HCT116 (cell line): ENCODE measurements around the gene PAPPA2. TPM values are rescaled to one million over a fixed set of nuclear protein-coding genes. Genes with fewer than 3 reads are reported as not detected.

ENCODE experiments used
- ATAC-seq: fragments of 200-7000 bp; cut with Tn5 transposase; 2 replicates; pipeline ENCODE4 v1.9.1; 2020; ENCODE audit warnings: mild to moderate bottlenecking, moderate library complexity
- BruUV-seq: library from RNA; stranded (reverse); fragments of 400-500 nt; replicated peaks from 2 replicates; lab custom pipeline; 2021; lab: Mats Ljungman, UMichigan
- CTCF ChIA-PET: fragments of 300-600 bp; sonication (Branson Sonifier 250); formaldehyde crosslinking; loops from one replicate; lab custom pipeline; 2021; ENCODE audit warnings: antibody characterized with exemption; lab: Charles Lee
- POLR2A ChIA-PET: fragments of 300-600, 350-600 bp; sonication (Branson Sonifier 250); formaldehyde crosslinking; loops from one replicate; lab custom pipeline; 2021; ENCODE audit warnings: antibody characterized with exemption; lab: Charles Lee
- RAD21 ChIA-PET, 2 experiments: fragments of 300-600 bp; sonication (Branson Sonifier 250); formaldehyde crosslinking; loops; one replicate each; lab custom pipeline; 2023; ENCODE audit warnings: low total read pairs in 2 of 2; ENCODE audit not compliant: uncharacterized antibody in 2 of 2, unreplicated experiment in 2 of 2, low non-redundant PET in 1 of 2; lab: Charles Lee
- DNase-seq: peaks from one replicate; pipeline ENCODE4 v3.0.0-alpha.2; 2010; ENCODE audit warnings: low read depth, low spot score
- H2AFZ ChIP-seq: fragments of 200-600 bp; shearing (Covaris generic), sonication (generic); 2 replicates; pipeline ENCODE4 v1.6.1; 2017; ENCODE audit warnings: low read depth, mixed run types, mixed read lengths, antibody characterized with exemption, low read length; ENCODE audit not compliant: poor library complexity, severe bottlenecking
- H3K27ac ChIP-seq: 2 replicates; pipeline ENCODE4 v1.5.1; 2012; ENCODE audit warnings: low read depth, low read length
- H3K27me3 ChIP-seq: fragments of 200-600 bp; sonication (generic); 2 replicates; pipeline ENCODE4 v1.6.1; 2016; ENCODE audit warnings: mixed run types, low read length, mixed read lengths; ENCODE audit not compliant: insufficient read depth
- H3K36me3 ChIP-seq, 2 experiments: fragments of 200-500 bp in 1 of 2; fragments of 200-600 bp in 1 of 2; sonication (Bioruptor generic) in 1 of 2; sonication (generic) in 1 of 2; 2 replicates each; pipeline versions ENCODE4 v1.5.1 to v1.6.1; 2014 to 2016; ENCODE audit warnings: low read length in 2 of 2, inconsistent platforms in 1 of 2, mixed read lengths in 1 of 2, mixed run types in 1 of 2; ENCODE audit not compliant: insufficient read depth in 2 of 2, control insufficient read depth in 1 of 2
- H3K4me1 ChIP-seq, 2 experiments: fragments of 200-600 bp in 1 of 2; sonication (generic) in 1 of 2; 2 replicates each; pipeline versions ENCODE4 v1.5.1 to v1.6.1; 2012 to 2017; ENCODE audit warnings: low read length in 2 of 2, inconsistent platforms in 1 of 2, mild to moderate bottlenecking in 1 of 2, mixed read lengths in 1 of 2, mixed run types in 1 of 2, moderate library complexity in 1 of 2; ENCODE audit not compliant: insufficient read depth in 2 of 2, control insufficient read depth in 1 of 2
- H3K4me2 ChIP-seq: fragments of 200-600 bp; sonication (generic); 2 replicates; pipeline ENCODE4 v1.6.1; 2017; ENCODE audit warnings: mixed run types, low read length, mixed read lengths
- H3K4me3 ChIP-seq, 2 experiments: fragments of 200-600 bp in 1 of 2; sonication (generic) in 1 of 2; replicated peaks in 1 of 2; 2 replicates each; pipeline ENCODE4 v1.5.1; 2011 to 2016; ENCODE audit warnings: low read length in 2 of 2, control low read depth in 1 of 2, low read depth in 1 of 2, mild to moderate bottlenecking in 1 of 2, mixed read lengths in 1 of 2, mixed run types in 1 of 2
- H3K79me2 ChIP-seq: fragments of 200-600 bp; sonication (generic); 2 replicates; pipeline ENCODE4 v1.6.1; 2017; ENCODE audit warnings: mild to moderate bottlenecking, mixed run types, low read length, moderate library complexity, mixed read lengths; ENCODE audit not compliant: insufficient read depth
- H3K9ac ChIP-seq: fragments of 200-600 bp; sonication (generic); 2 replicates; pipeline ENCODE4 v1.6.1; 2016; ENCODE audit warnings: low read length, mixed read lengths
- H3K9me2 ChIP-seq: fragments of 200-600 bp; sonication (generic), shearing (Covaris generic); 2 replicates; pipeline ENCODE4 v1.6.1; 2017; ENCODE audit warnings: mixed run types, mild to moderate bottlenecking, moderate library complexity; ENCODE audit not compliant: insufficient read depth
- H3K9me3 ChIP-seq, 2 experiments: fragments of 200-500 bp in 1 of 2; fragments of 200-600 bp in 1 of 2; sonication (Bioruptor generic) in 1 of 2; sonication (generic) in 1 of 2; 2 replicates each; pipeline ENCODE4 v1.6.1; 2014 to 2017; ENCODE audit warnings: low read length in 2 of 2, mixed read lengths in 2 of 2, inconsistent platforms in 1 of 2, low read depth in 1 of 2, mild to moderate bottlenecking in 1 of 2, mixed run types in 1 of 2, moderate library complexity in 1 of 2; ENCODE audit not compliant: control insufficient read depth in 1 of 2, insufficient read depth in 1 of 2
- H4K20me1 ChIP-seq: fragments of 200-600 bp; sonication (generic), shearing (Covaris generic); 2 replicates; pipeline ENCODE4 v1.6.1; 2017; ENCODE audit warnings: mixed run types, mild to moderate bottlenecking, moderate library complexity; ENCODE audit not compliant: insufficient read depth
- CBX3 ChIP-seq: IDR thresholded peaks from 2 replicates; pipeline ENCODE4 v1.6.1; 2012; ENCODE audit warnings: low read depth
- CEBPB ChIP-seq: IDR thresholded peaks from 2 replicates; pipeline ENCODE4 v1.6.1; 2012; ENCODE audit warnings: low read depth
- EGR1 ChIP-seq: IDR thresholded peaks from 2 replicates; pipeline ENCODE4 v1.6.1; 2012; ENCODE audit warnings: low read depth
- ELF1 ChIP-seq: IDR thresholded peaks from 2 replicates; pipeline ENCODE4 v1.6.1; 2012; ENCODE audit warnings: low read depth, borderline replicate concordance
- EZH2 ChIP-seq: fragments of 200-600 bp; sonication (generic); IDR thresholded peaks from 2 replicates; pipeline ENCODE4 v1.6.1; 2017; ENCODE audit warnings: antibody characterized with exemption, mixed run types
- EZH2phosphoT487 ChIP-seq: fragments of 200-600 bp; IDR thresholded peaks from 2 replicates; pipeline ENCODE4 v1.6.1; 2018; ENCODE audit warnings: antibody characterized with exemption, borderline replicate concordance
- FOSL1 ChIP-seq: IDR thresholded peaks from 2 replicates; pipeline ENCODE4 v1.6.1; 2012; ENCODE audit warnings: low read depth
- JUND ChIP-seq: IDR thresholded peaks from 2 replicates; pipeline ENCODE4 v1.6.1; 2012
- MAX ChIP-seq: IDR thresholded peaks from 2 replicates; pipeline ENCODE4 v1.6.1; 2012
- POLR2AphosphoS5 ChIP-seq: IDR thresholded peaks from 2 replicates; pipeline ENCODE4 v1.6.1; 2011; ENCODE audit warnings: mild to moderate bottlenecking, low read depth, low read length, moderate library complexity
- RAD21 ChIP-seq: IDR thresholded peaks from 2 replicates; pipeline ENCODE4 v1.6.1; 2012; ENCODE audit warnings: low read depth, mild to moderate bottlenecking
- SIN3A ChIP-seq: IDR thresholded peaks from 2 replicates; pipeline ENCODE4 v1.6.1; 2012; ENCODE audit warnings: low read depth
- SP1 ChIP-seq: IDR thresholded peaks from 2 replicates; pipeline ENCODE4 v1.6.1; 2012; ENCODE audit warnings: low read depth
- SRF ChIP-seq: IDR thresholded peaks from 2 replicates; pipeline ENCODE4 v1.6.1; 2012; ENCODE audit warnings: low read depth
- YY1 ChIP-seq: IDR thresholded peaks from 2 replicates; pipeline ENCODE4 v1.6.1; 2011; ENCODE audit warnings: low read length, low read depth, moderate library complexity, mild to moderate bottlenecking; ENCODE audit not compliant: insufficient replicate concordance; ENCODE audit errors: extremely low read depth
- ZFX ChIP-seq: fragments of 450-650 bp; IDR thresholded peaks from 2 replicates; pipeline ENCODE4 v1.6.1; 2017
- ZNF274 ChIP-seq: fragments of 200-500 bp; sonication (Bioruptor generic); IDR thresholded peaks from 2 replicates; pipeline ENCODE4 v1.6.1; 2014; ENCODE audit warnings: mild to moderate bottlenecking, low read depth, low read length, inconsistent platforms
- intact Hi-C: fragments of 100-400 bp; cut with micrococcal nuclease; formaldehyde crosslinking; loops from 2 replicates; pipeline ENCODE4 v1.10.0; 2022
- total RNA-seq: library from RNA; stranded (reverse); gene quantifications from one replicate; pipeline ENCODE4 v1.2.1, GENCODE V29; 2021; ENCODE audit not compliant: unreplicated experiment
- TF ChIP-seq, protein P1 (sequence below), 3 experiments: fragments of 200-600 bp in 1 of 3; sonication (generic) in 1 of 3; IDR thresholded peaks in 2 of 3; conservative IDR thresholded peaks in 1 of 3; 2 replicates each; pipeline ENCODE4 v1.5.1; 2012 to 2017; ENCODE audit warnings: low read depth in 2 of 3, low read length in 2 of 3, antibody characterized with exemption in 1 of 3, borderline replicate concordance in 1 of 3, control low read depth in 1 of 3, mild to moderate bottlenecking in 1 of 3, mixed read lengths in 1 of 3, mixed run types in 1 of 3, moderate library complexity in 1 of 3; ENCODE audit not compliant: insufficient read depth in 1 of 3
- TF ChIP-seq, protein P2 (sequence below): IDR thresholded peaks from 2 replicates; pipeline ENCODE4 v1.6.1; 2011; ENCODE audit warnings: mild to moderate bottlenecking, low read length, moderate library complexity; ENCODE audit not compliant: insufficient replicate concordance; ENCODE audit errors: extremely low read depth

The PAPPA2 gene
- total RNA-seq, 1 experiment from 2014 or later: not detected

DNA sequence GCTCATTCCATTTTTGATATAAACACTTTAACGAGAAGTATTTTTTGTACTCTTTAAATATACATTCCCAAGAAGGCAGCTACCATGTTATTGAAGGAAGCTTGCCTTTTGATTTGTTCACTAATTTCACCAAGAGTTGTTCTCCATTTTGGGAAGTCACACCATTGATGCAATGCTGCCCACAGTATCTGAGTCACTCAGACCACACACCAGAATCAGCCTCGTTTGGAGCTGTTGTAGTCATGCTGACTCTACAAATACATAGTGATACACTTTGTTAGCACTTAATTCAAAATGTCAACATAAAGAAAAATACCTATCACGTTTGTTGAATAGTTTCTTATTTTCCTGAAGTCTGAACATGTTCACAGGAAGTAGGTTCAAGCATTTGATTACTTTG is 78.7 kb downstream of the PAPPA2 start:
- ChIA-PET POLR2A (no interaction called here), RAD21 (no interaction called here), CTCF (no interaction called here)
- H4K20me1 ChIP-seq: no peaks in the 10 kb centered on the region
- H3K4me2 ChIP-seq: no peak overlapping the region
- H3K9ac ChIP-seq: no peak overlapping the region
- ATAC-seq (no peak), DNase-seq (no peak)
- TF ChIP-seq SP1 (no peak), SRF (no peak), EZH2 (no peak), ELF1 (no peak), CEBPB (no peak), SIN3A (no peak), MAX (no peak), POLR2AphosphoS5 (no peak), FOSL1 (no peak)
- TF ChIP-seq, protein P1, sequence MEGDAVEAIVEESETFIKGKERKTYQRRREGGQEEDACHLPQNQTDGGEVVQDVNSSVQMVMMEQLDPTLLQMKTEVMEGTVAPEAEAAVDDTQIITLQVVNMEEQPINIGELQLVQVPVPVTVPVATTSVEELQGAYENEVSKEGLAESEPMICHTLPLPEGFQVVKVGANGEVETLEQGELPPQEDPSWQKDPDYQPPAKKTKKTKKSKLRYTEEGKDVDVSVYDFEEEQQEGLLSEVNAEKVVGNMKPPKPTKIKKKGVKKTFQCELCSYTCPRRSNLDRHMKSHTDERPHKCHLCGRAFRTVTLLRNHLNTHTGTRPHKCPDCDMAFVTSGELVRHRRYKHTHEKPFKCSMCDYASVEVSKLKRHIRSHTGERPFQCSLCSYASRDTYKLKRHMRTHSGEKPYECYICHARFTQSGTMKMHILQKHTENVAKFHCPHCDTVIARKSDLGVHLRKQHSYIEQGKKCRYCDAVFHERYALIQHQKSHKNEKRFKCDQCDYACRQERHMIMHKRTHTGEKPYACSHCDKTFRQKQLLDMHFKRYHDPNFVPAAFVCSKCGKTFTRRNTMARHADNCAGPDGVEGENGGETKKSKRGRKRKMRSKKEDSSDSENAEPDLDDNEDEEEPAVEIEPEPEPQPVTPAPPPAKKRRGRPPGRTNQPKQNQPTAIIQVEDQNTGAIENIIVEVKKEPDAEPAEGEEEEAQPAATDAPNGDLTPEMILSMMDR (IDR thresholded peaks at IDR 0.05 in 2 of 3, conservative IDR thresholded peaks at IDR 0.05 in 1 of 3; ENCODE audit: borderline replicate concordance in 1 of 3, insufficient read depth in 1 of 3, low read depth in 2 of 3, low read length in 2 of 3): no peak
- H3K27me3 ChIP-seq: no peaks in the 10 kb centered on the region
- BruUV-seq: no TSS peak
- intact Hi-C loops: no loop called here
- H3K9me2 ChIP-seq: no peaks in the 10 kb centered on the region
- no peak overlapping the region for H2AFZ ChIP-seq
- H3K9me3 ChIP-seq: no peaks in the 10 kb centered on the region
- H3K79me2 ChIP-seq: no peaks in the 10 kb centered on the region
- no peaks in the 10 kb centered on the region for H3K4me1 ChIP-seq
- H3K36me3 ChIP-seq: no peaks in the 10 kb centered on the region
- no peak overlapping the region for H3K4me3 ChIP-seq
- no peak overlapping the region for H3K27ac ChIP-seq

DNA sequence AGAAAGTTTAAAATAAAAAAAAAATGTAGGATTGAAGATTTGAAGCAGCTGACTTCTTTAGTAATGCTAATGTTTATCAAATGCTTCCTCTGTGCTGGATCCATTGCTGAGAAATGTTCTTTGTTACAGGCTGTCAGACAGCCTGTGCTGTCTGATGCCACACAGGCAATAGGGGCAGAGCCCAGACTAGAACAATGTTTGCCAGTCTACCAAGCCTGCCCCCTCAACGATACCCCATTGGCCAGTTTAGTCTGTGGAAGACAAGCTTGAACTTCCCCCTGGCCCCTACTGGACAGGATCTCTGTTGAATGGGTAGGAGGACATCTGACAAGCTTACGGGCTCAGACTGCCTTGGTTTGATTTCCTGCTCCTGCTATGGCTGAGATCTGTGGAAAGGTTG is 79.4 kb downstream of the PAPPA2 start:
- ChIA-PET CTCF (no interaction called here), POLR2A (no interaction called here), RAD21 (no interaction called here)
- H3K36me3 ChIP-seq: no peaks in the 10 kb centered on the region
- TF ChIP-seq JUND (no peak), CBX3 (no peak), ZNF274 (no peak), EZH2phosphoT487 (no peak), MAX (no peak), RAD21 (no peak), SIN3A (no peak), ZFX (no peak), ELF1 (no peak), EGR1 (no peak), FOSL1 (no peak), POLR2AphosphoS5 (no peak), YY1 (no peak)
- TF ChIP-seq, protein P2, sequence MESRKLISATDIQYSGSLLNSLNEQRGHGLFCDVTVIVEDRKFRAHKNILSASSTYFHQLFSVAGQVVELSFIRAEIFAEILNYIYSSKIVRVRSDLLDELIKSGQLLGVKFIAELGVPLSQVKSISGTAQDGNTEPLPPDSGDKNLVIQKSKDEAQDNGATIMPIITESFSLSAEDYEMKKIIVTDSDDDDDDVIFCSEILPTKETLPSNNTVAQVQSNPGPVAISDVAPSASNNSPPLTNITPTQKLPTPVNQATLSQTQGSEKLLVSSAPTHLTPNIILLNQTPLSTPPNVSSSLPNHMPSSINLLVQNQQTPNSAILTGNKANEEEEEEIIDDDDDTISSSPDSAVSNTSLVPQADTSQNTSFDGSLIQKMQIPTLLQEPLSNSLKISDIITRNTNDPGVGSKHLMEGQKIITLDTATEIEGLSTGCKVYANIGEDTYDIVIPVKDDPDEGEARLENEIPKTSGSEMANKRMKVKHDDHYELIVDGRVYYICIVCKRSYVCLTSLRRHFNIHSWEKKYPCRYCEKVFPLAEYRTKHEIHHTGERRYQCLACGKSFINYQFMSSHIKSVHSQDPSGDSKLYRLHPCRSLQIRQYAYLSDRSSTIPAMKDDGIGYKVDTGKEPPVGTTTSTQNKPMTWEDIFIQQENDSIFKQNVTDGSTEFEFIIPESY: no peak
- H3K79me2 ChIP-seq: no peaks in the 10 kb centered on the region
- no peak overlapping the region for H2AFZ ChIP-seq
- no peak for DNase-seq
- no peak overlapping the region for H3K4me3 ChIP-seq
- no TSS peak for BruUV-seq
- no peaks in the 10 kb centered on the region for H4K20me1 ChIP-seq
- ATAC-seq: no peak
- no peaks in the 10 kb centered on the region for H3K27me3 ChIP-seq
- no peaks in the 10 kb centered on the region for H3K4me1 ChIP-seq
- no peaks in the 10 kb centered on the region for H3K9me3 ChIP-seq
- intact Hi-C loops: no loop called here
- no peak overlapping the region for H3K27ac ChIP-seq
- H3K9ac ChIP-seq: no peak overlapping the region
- no peaks in the 10 kb centered on the region for H3K9me2 ChIP-seq
- no peak overlapping the region for H3K4me2 ChIP-seq
